CD4-positive, alpha-beta T cell treated with Interleukin-10 for 1 hour (primary cell): ENCODE results near the gene ALOX5AP.
"Not testable (repeated sequence)": the region's sequence is repeated elsewhere in the genome, so short reads cannot be mapped to it uniquely, and the experiment has no call there.

Experiments used
- DNase-seq: peaks from one replicate; pipeline ENCODE4 v3.0.0-alpha.2; 2020

ALOX5AP gene

GRCh38 chr13:30738526-30739236 is 3.3 kb downstream of the ALOX5AP start:
- DNase-seq, result no peak

- no peak for DNase-seq
Measured at GRCh38 chr13:30739237-30739528, 3.8 kb downstream of the ALOX5AP start.

DNA sequence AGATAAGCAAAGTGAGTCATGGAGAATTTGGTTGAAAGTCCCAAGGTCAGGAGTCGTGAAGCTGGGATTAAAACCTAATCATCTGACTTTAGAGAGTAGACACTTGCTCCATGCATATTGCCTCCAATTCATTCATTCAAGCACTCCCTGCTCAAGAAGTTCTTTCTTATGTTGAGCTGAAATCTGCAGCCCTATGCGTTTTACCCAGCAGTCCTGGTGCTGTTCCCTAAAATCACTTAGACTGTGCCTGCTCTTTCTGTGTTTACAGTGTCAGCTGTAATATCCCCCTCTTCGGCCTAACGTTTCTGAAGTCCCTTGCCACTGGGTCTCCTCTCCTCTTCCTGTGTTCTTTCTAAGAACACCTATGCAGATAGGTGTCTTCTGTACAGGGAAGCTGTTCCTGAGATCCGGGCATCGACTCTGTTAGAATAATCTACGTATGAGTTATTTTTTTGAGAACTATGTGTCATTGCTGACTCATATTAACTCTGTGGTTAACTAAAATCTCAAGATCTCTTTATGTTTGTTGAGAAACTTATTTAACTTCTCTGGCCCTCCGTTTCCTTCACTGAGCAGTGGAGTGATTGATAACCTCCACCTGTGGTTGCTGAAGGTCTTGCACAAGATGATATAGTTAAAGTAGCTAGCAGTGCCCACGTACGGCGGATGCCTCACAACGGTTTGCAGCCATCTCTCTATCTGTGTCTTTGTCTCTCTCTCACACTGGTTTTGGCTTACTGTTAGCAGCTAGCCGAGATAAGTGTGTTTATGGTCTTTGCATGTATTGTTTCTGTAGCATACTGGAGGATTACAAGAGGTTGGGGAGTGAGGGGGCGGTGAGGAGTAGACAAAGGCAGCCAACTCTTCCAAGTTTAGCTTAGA is 4.7 kb downstream of the ALOX5AP start:
- DNase-seq, result peak; percentile 73

- no peak for DNase-seq
Measured at GRCh38 chr13:30742901-30743300, 7.6 kb downstream of the ALOX5AP start.

GRCh38 chr13:30743319-30744055 is 8.1 kb downstream of the ALOX5AP start:
- no peak for DNase-seq

DNA sequence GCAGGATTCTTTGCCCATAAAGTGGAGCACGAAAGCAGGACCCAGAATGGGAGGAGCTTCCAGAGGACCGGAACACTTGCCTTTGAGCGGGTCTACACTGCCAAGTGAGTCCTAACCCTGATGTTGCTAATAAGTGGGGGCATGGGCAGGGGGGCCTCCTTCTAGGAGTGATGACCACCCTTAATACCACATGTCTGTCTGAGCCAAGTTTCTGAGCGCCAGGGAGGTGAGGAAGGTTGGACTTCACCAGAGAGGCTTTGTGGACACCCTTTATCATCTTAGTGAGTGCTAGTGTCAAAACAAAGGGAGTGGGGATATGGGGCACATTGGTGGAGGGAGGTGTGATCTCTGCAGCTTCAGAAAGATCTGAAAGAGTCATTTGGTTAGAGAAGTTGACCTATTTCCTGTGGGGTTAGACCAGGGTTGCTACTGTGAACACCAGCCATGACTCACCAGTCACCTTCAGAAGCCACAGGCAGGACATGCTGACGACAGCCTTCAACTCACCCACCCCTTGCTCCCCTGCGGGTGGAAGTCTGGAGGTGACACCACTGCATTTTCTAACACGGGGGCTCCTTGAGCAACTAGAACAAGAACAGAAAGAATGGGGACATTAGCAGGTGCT is 8.8 kb downstream of the ALOX5AP start:
- peak; percentile 88 for DNase-seq

GRCh38 chr13:30744681-30745077 is 9.3 kb downstream of the ALOX5AP start:
- DNase-seq, result no peak

GRCh38 chr13:30745906-30746686 is 10.8 kb downstream of the ALOX5AP start:
- no peak for DNase-seq

DNA sequence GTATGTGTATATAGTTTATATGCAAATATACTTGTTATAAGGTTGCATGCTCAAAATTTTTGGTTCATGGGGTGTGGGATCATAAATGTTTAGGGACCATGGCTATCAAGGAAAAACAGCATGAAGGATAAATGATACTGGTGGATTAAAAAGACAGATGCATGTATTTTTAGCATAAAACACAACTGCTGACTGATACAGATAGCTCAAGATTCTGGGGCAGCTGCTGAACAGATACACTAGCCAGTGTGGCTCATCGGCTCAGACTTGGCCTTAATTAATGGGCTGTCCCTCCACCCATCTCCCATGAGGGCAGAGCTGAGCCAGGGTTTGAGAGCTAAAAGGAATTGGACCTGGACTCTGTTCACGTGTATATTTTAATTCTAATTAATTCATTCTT is 11.4 kb downstream of the ALOX5AP start:
- DNase-seq, result no peak

DNA sequence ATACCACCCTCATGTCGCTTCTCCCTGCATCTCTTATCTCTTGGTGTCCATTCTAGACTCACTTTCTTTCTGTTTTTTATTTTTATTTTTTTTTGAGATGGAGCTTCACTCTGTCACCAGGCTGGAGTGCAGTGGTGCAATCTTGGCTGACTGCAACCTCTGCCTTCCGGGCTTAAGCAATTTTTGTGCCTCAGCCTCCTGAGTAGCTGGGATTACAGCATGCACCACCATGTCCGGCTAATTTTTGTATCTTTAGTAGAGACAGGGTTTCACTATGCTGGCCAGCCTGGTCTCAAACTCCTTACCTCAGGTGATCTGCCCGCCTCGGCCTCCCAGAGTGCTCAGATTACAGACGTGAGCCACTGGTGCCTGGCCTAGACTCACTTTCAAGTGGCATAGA is 12.5 kb downstream of the ALOX5AP start:
- not testable (repeated sequence) for DNase-seq

- no peak for DNase-seq
Measured at GRCh38 chr13:30748717-30749116, 13.4 kb downstream of the ALOX5AP start.

DNA sequence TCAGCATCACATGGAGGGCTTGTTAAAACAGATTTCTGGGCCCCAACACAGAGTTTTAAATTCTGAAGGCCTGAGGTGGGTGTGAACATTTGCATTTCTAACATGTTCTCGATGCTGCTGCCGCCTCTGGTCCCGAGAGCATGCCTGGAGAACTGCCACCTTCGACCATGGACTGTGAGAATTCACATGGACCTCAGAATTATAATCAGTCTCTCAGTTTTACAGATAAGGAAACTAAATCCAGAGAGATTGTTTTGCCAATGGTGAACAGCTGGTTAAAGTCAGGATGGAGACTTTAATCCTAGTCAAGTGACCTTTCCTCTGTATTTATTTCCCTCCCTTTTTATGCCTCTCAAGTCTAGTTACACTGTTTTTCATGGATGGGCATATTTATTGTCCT is 14.7 kb downstream of the ALOX5AP start:
- DNase-seq, result no peak

DNA sequence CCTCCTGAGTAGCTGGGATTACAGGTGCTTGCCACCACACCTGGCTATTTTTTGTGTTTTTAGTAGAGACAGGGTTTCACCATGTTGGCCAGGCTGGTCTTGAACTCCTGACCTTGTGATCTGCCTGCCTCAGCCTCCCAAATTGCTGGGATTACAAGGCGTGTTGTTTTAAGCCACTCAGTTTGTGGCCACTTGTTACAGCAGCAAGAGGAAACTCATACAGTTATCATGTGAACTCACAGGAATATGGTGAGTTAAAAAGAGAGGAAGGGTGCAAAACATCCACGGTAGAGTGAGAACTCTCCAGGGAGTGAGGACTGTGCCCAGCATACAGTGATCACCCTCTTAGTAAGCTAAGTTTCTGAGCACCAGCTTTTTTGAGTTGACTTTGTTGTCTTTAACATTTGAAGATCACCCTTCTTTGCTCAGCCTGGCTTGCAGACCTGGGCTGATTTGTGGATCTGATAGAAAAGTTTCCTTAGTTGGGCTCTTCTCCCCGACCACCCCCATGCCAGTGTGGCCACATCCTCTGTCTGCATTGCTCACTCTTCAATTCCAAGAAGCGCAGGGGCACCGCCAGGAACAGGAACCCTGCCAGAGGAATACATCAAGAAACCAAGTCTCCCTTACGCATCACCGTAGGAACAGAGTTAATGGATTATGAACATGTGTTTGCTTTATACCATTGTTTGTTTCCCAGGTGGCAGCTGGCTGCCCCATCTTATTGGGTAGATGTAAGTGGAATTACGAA is 16.0 kb downstream of the ALOX5AP start:
- DNase-seq, result no peak

GRCh38 chr13:30752201-30752797 is 17.0 kb downstream of the ALOX5AP start:
- DNase-seq, result no peak

DNA sequence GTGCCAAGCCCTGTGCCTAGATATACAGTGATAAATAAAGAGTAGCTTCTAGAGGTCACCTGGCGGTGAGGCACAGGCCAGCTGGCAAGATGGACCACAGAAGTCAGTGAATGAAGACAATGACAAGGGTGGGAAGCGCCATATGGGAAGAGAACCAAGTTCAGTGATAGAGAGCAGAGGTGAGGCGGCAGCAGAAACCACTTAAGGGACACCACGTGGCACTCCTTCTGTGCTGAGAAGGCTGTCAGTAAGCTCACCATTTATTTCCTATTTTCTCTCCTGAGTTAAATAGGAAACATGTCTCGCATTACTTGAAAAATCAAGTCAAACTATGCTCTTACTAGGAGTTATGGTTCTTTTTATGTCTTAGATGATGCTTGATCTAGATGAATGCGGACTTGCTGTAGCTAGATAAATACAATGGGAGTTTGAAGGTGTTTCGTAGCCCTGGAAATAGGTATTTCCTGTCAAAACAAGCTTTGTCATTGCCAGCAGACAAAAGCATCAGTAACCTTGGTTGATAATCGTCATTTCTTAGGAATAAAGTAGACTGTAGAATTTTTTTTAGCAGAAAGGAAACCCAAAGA is 17.8 kb downstream of the ALOX5AP start:
- DNase-seq, result no peak

DNA sequence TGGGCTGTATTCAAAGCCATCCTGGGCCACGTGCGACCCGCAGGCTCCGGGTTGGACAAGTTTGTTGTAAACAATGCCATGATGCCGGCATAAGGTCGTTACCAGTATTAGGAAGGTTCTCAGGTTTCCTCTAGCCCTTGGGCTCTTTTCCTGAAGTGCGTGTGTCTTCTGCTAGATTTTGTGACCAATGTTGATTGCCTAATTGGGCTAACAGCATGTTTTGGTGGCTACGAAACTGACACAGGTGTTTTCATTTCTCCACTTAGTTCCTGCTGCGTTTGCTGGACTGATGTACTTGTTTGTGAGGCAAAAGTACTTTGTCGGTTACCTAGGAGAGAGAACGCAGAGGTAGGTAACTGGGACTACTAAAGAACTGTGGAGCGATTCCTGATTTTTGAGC is 20.3 kb downstream of the ALOX5AP start:
- DNase-seq, result no peak

DNA sequence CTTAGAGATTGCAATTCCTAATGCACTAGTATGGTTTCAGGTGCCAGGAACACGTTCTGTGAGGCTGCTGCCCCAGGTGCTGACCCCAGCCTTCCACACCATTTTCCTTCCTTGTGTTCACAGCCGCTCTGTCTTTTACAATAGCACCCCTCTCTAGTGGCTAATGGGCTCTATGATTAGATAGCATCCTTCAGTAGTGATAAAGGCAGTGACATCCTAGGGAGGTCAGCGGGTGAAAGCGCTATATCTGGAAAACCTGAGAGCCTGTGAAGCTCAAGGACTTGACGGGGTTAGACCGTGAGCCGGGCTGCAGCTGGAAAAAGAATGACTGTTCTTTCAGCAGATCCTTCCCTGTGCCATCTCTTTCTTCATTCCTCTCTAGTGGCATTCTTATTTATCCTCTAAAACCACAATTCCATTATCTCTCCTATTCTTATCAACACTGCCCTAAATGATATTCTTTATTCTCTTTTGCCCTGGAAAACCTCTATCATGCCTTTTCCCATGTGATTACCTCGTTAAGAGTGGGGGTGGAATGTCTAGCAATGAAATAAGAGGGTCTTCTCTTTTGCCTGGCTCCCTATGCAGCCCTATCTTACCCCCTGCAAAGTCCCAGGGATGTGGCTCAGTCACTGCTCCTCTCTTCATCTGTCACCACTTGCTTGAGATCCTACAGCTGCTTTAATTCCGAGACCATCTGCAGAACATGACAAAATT is 21.8 kb downstream of the ALOX5AP start:
- DNase-seq, result no peak

- no peak for DNase-seq
Measured at GRCh38 chr13:30759748-30760147, 24.4 kb downstream of the ALOX5AP start.

DNA sequence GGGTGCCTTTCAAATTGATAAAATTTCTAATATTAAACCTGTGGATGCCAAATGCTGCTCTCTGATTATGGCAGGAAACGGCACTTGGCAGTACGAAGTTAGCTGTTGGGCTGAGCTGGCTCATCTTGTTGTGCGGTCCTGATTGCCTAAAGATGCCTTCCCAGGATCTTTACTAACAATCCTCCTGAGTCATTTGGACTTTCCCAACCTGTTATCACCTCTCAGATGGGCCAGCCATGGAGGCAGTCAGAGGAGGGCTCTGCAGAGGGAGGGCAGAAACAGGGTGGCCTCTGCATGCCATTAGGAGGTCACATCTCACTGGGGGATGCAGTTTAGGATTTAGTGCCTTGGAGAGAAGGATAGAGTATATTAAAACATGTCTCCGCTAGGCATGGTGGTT is 27.3 kb downstream of the ALOX5AP start:
- no peak for DNase-seq

DNA sequence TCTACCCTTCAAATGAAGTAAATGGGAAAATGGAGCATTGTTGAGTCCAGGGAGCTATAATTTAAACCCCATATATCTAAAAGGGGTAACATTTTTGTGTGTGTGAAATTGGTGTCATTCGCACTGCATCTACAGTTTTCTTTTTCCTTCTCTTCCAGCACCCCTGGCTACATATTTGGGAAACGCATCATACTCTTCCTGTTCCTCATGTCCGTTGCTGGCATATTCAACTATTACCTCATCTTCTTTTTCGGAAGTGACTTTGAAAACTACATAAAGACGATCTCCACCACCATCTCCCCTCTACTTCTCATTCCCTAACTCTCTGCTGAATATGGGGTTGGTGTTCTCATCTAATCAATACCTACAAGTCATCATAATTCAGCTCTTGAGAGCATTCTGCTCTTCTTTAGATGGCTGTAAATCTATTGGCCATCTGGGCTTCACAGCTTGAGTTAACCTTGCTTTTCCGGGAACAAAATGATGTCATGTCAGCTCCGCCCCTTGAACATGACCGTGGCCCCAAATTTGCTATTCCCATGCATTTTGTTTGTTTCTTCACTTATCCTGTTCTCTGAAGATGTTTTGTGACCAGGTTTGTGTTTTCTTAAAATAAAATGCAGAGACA is 28.6 kb downstream of the ALOX5AP start:
- DNase-seq, result no peak
